H9 (cell line): ENCODE results near the gene CHST8. TPM values are rescaled to one million over a fixed set of nuclear protein-coding genes. Genes with fewer than 3 reads are reported as not detected.

Source experiments
- DNase-seq: peaks from one replicate; pipeline ENCODE4 v3.0.0-alpha.2; 2017
- H2AFZ ChIP-seq: one replicate; pipeline ENCODE4 v1.6.1; 2013; ENCODE audit warnings: mild to moderate bottlenecking, low read length, control low read depth, moderate library complexity
- H2AK5ac ChIP-seq: 2 replicates; pipeline ENCODE4 v1.6.1; 2013; ENCODE audit warnings: low read length, control low read depth, mixed read lengths; ENCODE audit not compliant: insufficient read length
- H2BK120ac ChIP-seq: one replicate; pipeline ENCODE4 v1.6.1; 2013; ENCODE audit warnings: low read depth, mild to moderate bottlenecking, low read length, control low read depth, inconsistent platforms; ENCODE audit not compliant: poor library complexity, severe bottlenecking
- H2BK12ac ChIP-seq: 2 replicates; pipeline ENCODE4 v1.6.1; 2013; ENCODE audit warnings: low read length, control low read depth, mixed read lengths, low read depth; ENCODE audit not compliant: insufficient read length
- H2BK15ac ChIP-seq: 2 replicates; pipeline ENCODE4 v1.6.1; 2013; ENCODE audit warnings: low read depth, low read length, control low read depth
- H2BK20ac ChIP-seq: one replicate; pipeline ENCODE4 v1.6.1; 2013; ENCODE audit warnings: low read depth, mild to moderate bottlenecking, low read length, control low read depth, inconsistent platforms; ENCODE audit not compliant: poor library complexity, severe bottlenecking
- H2BK5ac ChIP-seq: 2 replicates; pipeline ENCODE4 v1.6.1; 2013; ENCODE audit warnings: low read length, control low read depth, mixed read lengths; ENCODE audit not compliant: insufficient read length
- H3K14ac ChIP-seq: 2 replicates; pipeline ENCODE4 v1.6.1; 2013; ENCODE audit warnings: low read length, control low read depth; ENCODE audit not compliant: insufficient read depth
- H3K18ac ChIP-seq: 2 replicates; pipeline ENCODE4 v1.6.1; 2013; ENCODE audit warnings: low read depth, mild to moderate bottlenecking, mixed read lengths, low read length, control low read depth; ENCODE audit not compliant: insufficient read length
- H3K23ac ChIP-seq: 2 replicates; pipeline ENCODE4 v1.6.1; 2013; ENCODE audit warnings: low read length, control low read depth, mixed read lengths, low read depth; ENCODE audit not compliant: insufficient read length
- H3K23me2 ChIP-seq: 2 replicates; pipeline ENCODE4 v1.6.1; 2013; ENCODE audit warnings: low read depth, mild to moderate bottlenecking, mixed read lengths, low read length, control low read depth; ENCODE audit not compliant: insufficient read length, poor library complexity, severe bottlenecking
- H3K27ac ChIP-seq: 2 replicates; pipeline ENCODE4 v1.5.1; 2013; ENCODE audit warnings: low read length, control low read depth, mixed read lengths, low read depth; ENCODE audit not compliant: insufficient read length
- H3K27me3 ChIP-seq: 2 replicates; pipeline ENCODE4 v1.6.1; 2013; ENCODE audit warnings: low read length, control low read depth, inconsistent platforms; ENCODE audit not compliant: insufficient read depth
- H3K4ac ChIP-seq: 2 replicates; pipeline ENCODE4 v1.6.1; 2013; ENCODE audit warnings: low read depth, mild to moderate bottlenecking, control low read depth, inconsistent platforms, low read length, moderate library complexity
- H3K4me1 ChIP-seq: 2 replicates; pipeline ENCODE4 v1.6.1; 2013; ENCODE audit warnings: low read length, control low read depth, inconsistent platforms; ENCODE audit not compliant: insufficient read depth
- H3K4me2 ChIP-seq: 2 replicates; pipeline ENCODE4 v1.6.1; 2013; ENCODE audit warnings: low read length, control low read depth, mixed read lengths; ENCODE audit not compliant: insufficient read length, insufficient read depth
- H3K56ac ChIP-seq: 2 replicates; pipeline ENCODE4 v1.6.1; 2013; ENCODE audit warnings: low read depth, mild to moderate bottlenecking, mixed read lengths, low read length, control low read depth; ENCODE audit not compliant: insufficient read length
- H3K79me1 ChIP-seq: 2 replicates; pipeline ENCODE4 v1.6.1; 2013; ENCODE audit warnings: low read depth, mild to moderate bottlenecking, moderate library complexity, low read length, control low read depth, inconsistent platforms; ENCODE audit not compliant: insufficient read depth, poor library complexity, severe bottlenecking
- H3K79me2 ChIP-seq: 2 replicates; pipeline ENCODE4 v1.6.1; 2013; ENCODE audit warnings: low read length, control low read depth, inconsistent platforms; ENCODE audit not compliant: insufficient read depth
- H3K9ac ChIP-seq: 2 replicates; pipeline ENCODE4 v1.6.1; 2013; ENCODE audit warnings: low read length, control low read depth, mixed read lengths; ENCODE audit not compliant: insufficient read length; ENCODE audit errors: extremely low read depth
- H3K9me3 ChIP-seq: one replicate; pipeline ENCODE4 v1.6.1; 2013; ENCODE audit warnings: low read depth, low read length, inconsistent platforms; ENCODE audit not compliant: control insufficient read depth
- H3T11ph ChIP-seq: one replicate; pipeline ENCODE4 v1.6.1; 2013; ENCODE audit warnings: mild to moderate bottlenecking, low read length, control low read depth, inconsistent platforms
- H4K20me1 ChIP-seq: one replicate; pipeline ENCODE4 v1.6.1; 2013; ENCODE audit not compliant: control insufficient read depth, insufficient read length, insufficient read depth
- H4K5ac ChIP-seq: 2 replicates; pipeline ENCODE4 v1.6.1; 2013; ENCODE audit warnings: low read depth, mild to moderate bottlenecking, mixed read lengths, low read length, control low read depth; ENCODE audit not compliant: insufficient read length
- H4K8ac ChIP-seq: replicated peaks from 2 replicates; pipeline ENCODE4 v1.6.1; 2013; ENCODE audit warnings: low read length, control low read depth, mixed read lengths, low read depth; ENCODE audit not compliant: insufficient read length
- H4K91ac ChIP-seq: 2 replicates; pipeline ENCODE4 v1.6.1; 2013; ENCODE audit warnings: low read depth, mild to moderate bottlenecking, moderate library complexity, mixed read lengths, low read length, control low read depth; ENCODE audit not compliant: insufficient read length
- H3K27ac Mint-ChIP-seq, 3 experiments: 2 replicates in 2 of 3; 3 replicates in 1 of 3; pipeline ENCODE4 v1.8.0; 2020 to 2021; ENCODE audit warnings: mixed read lengths in 3 of 3, mild to moderate bottlenecking in 1 of 3, moderate library complexity in 1 of 3
- H3K27me3 Mint-ChIP-seq: 2 replicates; pipeline ENCODE4 v1.8.0; 2021; ENCODE audit warnings: low read depth, mild to moderate bottlenecking, moderate library complexity, mixed read lengths
- H3K36me3 Mint-ChIP-seq, 3 experiments: 2 replicates in 2 of 3; 3 replicates in 1 of 3; pipeline ENCODE4 v1.8.0; 2020 to 2021; ENCODE audit warnings: low read depth in 3 of 3, mixed read lengths in 3 of 3; ENCODE audit not compliant: insufficient read depth in 1 of 3
- H3K4me1 Mint-ChIP-seq, 2 experiments: 2 replicates each; pipeline ENCODE4 v1.8.0; 2020; ENCODE audit warnings: mixed read lengths in 2 of 2
- H3K4me3 Mint-ChIP-seq, 2 experiments: 2 replicates in 1 of 2; 3 replicates in 1 of 2; pipeline ENCODE4 v1.8.0; 2020 to 2021; ENCODE audit warnings: mild to moderate bottlenecking in 2 of 2, mixed read lengths in 2 of 2, moderate library complexity in 1 of 2
- H3K9me3 Mint-ChIP-seq, 2 experiments: 2 replicates in 1 of 2; 3 replicates in 1 of 2; pipeline ENCODE4 v1.8.0; 2020; ENCODE audit warnings: mild to moderate bottlenecking in 2 of 2, mixed read lengths in 2 of 2, moderate library complexity in 1 of 2
- WGBS: extraction: QIAGEN DNeasy Blood & Tissue Kit; methylation state at CpG from one replicate; pipeline ENCODE4 v1.1.7; 2013; ENCODE audit warnings: missing lambda C conversion rate, low lambda C conversion rate, mixed read lengths; ENCODE audit not compliant: insufficient read length; ENCODE audit errors: extremely low coverage; 5-methylcytosine and 5-hydroxymethylcytosine counted together
- total RNA-seq: library from RNA; stranded (reverse); gene quantifications from 2 replicates; pipeline ENCODE4 v1.2.1, GENCODE V29; 2021
- TF ChIP-seq, protein P1 (sequence below): fragments of 200-600 bp; sonication (generic); conservative IDR thresholded peaks from 3 replicates; pipeline ENCODE4 v1.8.0; 2021; ENCODE audit warnings: antibody characterized with exemption, mild to moderate bottlenecking

Gene CHST8
- total RNA-seq, 1 experiment from 2014 or later = 5.1 TPM

DNA sequence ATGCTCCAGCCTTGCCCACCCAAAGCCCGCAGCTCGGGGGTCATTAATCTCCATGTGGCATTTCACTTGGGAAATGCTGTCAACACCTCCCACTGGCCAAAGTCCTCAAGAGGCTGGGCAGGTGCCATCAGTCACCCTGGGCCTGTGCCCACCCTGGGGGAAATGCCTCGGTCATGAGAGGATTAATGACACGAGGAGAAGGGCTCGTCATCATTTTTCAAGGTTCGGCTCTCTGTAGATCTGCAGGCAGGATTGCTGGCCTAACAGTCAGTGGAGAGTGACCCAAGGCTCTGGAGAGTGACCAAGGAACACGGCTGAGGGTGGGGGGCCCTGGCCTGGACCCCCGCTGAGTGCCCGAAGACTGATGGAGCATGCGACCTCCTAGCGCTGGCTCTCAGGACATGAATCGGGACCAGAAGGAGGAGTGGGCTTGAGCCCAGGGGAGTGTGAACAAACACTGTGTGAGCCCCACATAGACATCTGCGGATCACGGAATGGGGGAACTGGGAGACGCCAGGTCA, 159.7 kb downstream of the CHST8 start:
- Histone ChIP-seq H4K91ac (no peak overlapping the region), H4K20me1 (no peaks in the 10 kb centered on the region), H3K56ac (no peak overlapping the region), H2BK5ac (no peak overlapping the region), H3K9ac (no peak overlapping the region), H2BK20ac (no peak overlapping the region), H3T11ph (no peak overlapping the region), H4K8ac (no peak overlapping the region), H3K9me3 (no peaks in the 10 kb centered on the region), H3K23ac (no peak overlapping the region), H4K5ac (no peak overlapping the region), H3K18ac (no peak overlapping the region), H3K4me2 (no peak overlapping the region), H3K27me3 (no peaks in the 10 kb centered on the region; the same call in 1 of the 2 replicates), H2AK5ac (no peak overlapping the region), H2AFZ (no peak overlapping the region), H2BK120ac (no peak overlapping the region), H3K27ac (no peak overlapping the region), H2BK12ac (no peak overlapping the region), H3K4me1 (peaks cover 2% of the 10 kb centered on the region; the same call in 1 of the 2 replicates), H3K79me2 (no peaks in the 10 kb centered on the region), H3K4ac (no peak overlapping the region), H3K23me2 (no peaks in the 10 kb centered on the region), H2BK15ac (no peak overlapping the region), H3K14ac (no peak overlapping the region), H3K79me1 (no peaks in the 10 kb centered on the region)
- peaks cover 12 to 13% of the 10 kb centered on the region in 2 experiments for H3K4me1 Mint-ChIP-seq
- TF ChIP-seq, protein P1, sequence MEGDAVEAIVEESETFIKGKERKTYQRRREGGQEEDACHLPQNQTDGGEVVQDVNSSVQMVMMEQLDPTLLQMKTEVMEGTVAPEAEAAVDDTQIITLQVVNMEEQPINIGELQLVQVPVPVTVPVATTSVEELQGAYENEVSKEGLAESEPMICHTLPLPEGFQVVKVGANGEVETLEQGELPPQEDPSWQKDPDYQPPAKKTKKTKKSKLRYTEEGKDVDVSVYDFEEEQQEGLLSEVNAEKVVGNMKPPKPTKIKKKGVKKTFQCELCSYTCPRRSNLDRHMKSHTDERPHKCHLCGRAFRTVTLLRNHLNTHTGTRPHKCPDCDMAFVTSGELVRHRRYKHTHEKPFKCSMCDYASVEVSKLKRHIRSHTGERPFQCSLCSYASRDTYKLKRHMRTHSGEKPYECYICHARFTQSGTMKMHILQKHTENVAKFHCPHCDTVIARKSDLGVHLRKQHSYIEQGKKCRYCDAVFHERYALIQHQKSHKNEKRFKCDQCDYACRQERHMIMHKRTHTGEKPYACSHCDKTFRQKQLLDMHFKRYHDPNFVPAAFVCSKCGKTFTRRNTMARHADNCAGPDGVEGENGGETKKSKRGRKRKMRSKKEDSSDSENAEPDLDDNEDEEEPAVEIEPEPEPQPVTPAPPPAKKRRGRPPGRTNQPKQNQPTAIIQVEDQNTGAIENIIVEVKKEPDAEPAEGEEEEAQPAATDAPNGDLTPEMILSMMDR = no peak
- H3K36me3 Mint-ChIP-seq = no peaks in the 10 kb centered on the region; a peak in 1 of 7 replicates
- WGBS = no CpG with 5 or more reads among the region's 15 CpGs
- no peaks in the 10 kb centered on the region; a peak in 3 of 5 replicates for H3K9me3 Mint-ChIP-seq
- H3K27me3 Mint-ChIP-seq = peaks cover 45% of the 10 kb centered on the region
- H3K4me3 Mint-ChIP-seq = no peak overlapping the region
- no peak for DNase-seq
- no peak overlapping the region for H3K27ac Mint-ChIP-seq
